ENCODE measurements around the gene ALPG. TPM values are rescaled to one million over a fixed set of nuclear protein-coding genes. Genes with fewer than 3 reads are reported as not detected.

Gene ALPG
- total RNA-seq, 1 experiment from 2014 or later, result 2.5 TPM

DNA sequence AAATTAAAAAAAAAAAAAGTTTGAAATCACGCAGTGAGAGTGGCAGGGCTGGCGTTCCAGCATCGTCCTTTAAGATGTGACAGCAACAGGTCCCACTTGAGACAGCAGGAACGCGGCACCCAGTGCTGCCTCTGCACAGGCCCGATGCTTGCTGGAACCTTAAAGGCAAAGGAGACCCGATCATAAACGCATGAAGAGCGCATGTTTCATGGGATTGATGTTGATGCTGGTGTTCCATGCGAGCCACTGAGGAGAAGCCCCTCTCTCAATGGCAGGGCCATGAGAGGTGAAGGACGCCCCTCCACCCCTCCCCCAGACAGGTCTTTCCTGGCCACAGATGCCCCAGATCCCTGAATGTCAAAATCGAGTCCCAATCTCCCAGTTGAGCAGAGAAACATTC, 31.4 kb downstream of the ALPG start:
- no peaks in the 10 kb centered on the region for H3K36me3 Mint-ChIP-seq (ENCODE audit: insufficient read depth, unreplicated experiment)
- H3K4me1 Mint-ChIP-seq (ENCODE audit: low read depth, unreplicated experiment), result no peaks in the 10 kb centered on the region
- no peak overlapping the region for H3K4me3 ChIP-seq (ENCODE audit: low read depth, low read length)
- no peak overlapping the region for H3K27ac Mint-ChIP-seq (ENCODE audit: unreplicated experiment)
- TF ChIP-seq CTCF (IDR thresholded peaks at IDR 0.05; ENCODE audit: insufficient read depth in 1 of 2, low read depth in 1 of 2, low read length in 1 of 2, severe bottlenecking in 1 of 2, unreplicated experiment in 1 of 2), result no peak
- H3K27me3 ChIP-seq (replicated peaks; ENCODE audit: control insufficient read depth, insufficient read depth, low read length), result no peaks in the 10 kb centered on the region
- H3K36me3 ChIP-seq (ENCODE audit: control insufficient read depth, insufficient read depth, low read length), result no peaks in the 10 kb centered on the region
- no peaks in the 10 kb centered on the region for H3K9me3 ChIP-seq
- CTCF ChIA-PET, result no interaction called here
- no TSS peak for BruUV-seq (replicated peaks)
- no peaks in the 10 kb centered on the region for H3K27me3 Mint-ChIP-seq (ENCODE audit: insufficient read depth, unreplicated experiment)
- DNase-seq, result no peak
- no peaks in the 10 kb centered on the region for H3K9me3 Mint-ChIP-seq (ENCODE audit: unreplicated experiment)
- no peak overlapping the region for H3K4me3 Mint-ChIP-seq (ENCODE audit: unreplicated experiment)
- H3K4me1 ChIP-seq, result no peaks in the 10 kb centered on the region
- POLR2A ChIA-PET, result interaction anchor here (0.7 kb wide), 1 partner anchor 846 kb away, joined by 3 read pairs; no protein-coding TSS in a partner anchor
- intact Hi-C loops (cut with micrococcal nuclease; ENCODE audit: unreplicated experiment), result loop anchor here (5.0 kb wide), 2 partner anchors 96 to 511 kb away; partner anchors contain the start of gene NPPC

DNA sequence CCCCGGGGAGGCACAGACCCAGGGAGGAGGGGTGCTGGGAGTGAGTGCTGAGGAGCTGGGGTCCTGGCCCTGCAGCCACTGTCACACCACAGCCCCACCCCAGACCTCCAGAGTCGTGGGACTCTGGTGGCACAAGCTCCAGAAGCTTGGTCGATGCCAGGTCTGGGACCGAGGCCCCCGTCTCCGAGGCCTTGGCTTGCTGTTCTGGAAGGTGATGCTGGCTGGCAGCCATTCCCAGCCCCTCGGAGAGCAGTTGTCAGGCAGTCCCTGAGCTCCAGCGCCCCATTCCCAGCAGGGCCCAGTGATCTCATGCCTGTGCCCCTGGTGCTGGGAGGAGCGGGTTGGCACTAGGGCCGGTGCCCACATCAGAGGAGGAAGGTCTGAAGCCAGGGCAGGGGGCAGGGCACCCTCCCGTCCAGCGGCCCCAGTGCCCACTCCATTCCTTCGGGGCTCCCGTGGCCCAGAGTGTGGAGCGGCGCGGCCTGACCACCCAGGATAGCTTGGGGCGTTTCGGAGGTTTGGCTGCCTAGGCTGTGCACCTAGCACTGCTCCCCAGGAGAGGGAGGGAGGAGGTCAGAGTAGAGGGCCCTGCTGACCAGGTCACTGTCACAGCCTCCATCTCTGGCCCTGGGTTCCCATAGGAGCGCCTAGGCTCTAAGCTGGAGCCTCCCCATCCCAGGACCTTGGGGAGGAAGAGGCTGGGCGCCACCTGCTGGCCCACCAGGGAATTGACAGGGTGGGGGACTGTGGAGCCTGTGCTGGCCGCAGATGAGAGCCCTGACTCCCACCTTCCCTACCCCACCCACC, 32.5 kb downstream of the ALPG start:
- TF ChIP-seq CTCF (IDR thresholded peaks at IDR 0.05; ENCODE audit: insufficient read depth in 1 of 2, low read depth in 1 of 2, low read length in 1 of 2, severe bottlenecking in 1 of 2, unreplicated experiment in 1 of 2), result peak; percentile 1 to 26
- CTCF ChIA-PET, result interaction anchor here (1.3 to 1.5 kb wide), 4 partner anchors 53 to 104 kb away, joined by 4 to 8 read pairs (median 6); no protein-coding TSS in a partner anchor
- intact Hi-C loops (cut with micrococcal nuclease; ENCODE audit: unreplicated experiment), result loop anchor here (5.0 kb wide), 2 partner anchors 97 to 512 kb away; partner anchors contain the start of gene NPPC
- Histone ChIP-seq H3K4me3 (ENCODE audit: low read depth, low read length) (no peak overlapping the region), H3K9me3 (no peaks in the 10 kb centered on the region), H3K36me3 (ENCODE audit: control insufficient read depth, insufficient read depth, low read length) (no peaks in the 10 kb centered on the region), H3K4me1 (0 out of 2 replicates have a peak, but pooled peaks cover 3% of the 10 kb centered on the region), H3K27me3 (replicated peaks; ENCODE audit: control insufficient read depth, insufficient read depth, low read length) (no peaks in the 10 kb centered on the region)
- H3K4me3 Mint-ChIP-seq (ENCODE audit: unreplicated experiment), result no peak overlapping the region
- H3K4me1 Mint-ChIP-seq (ENCODE audit: low read depth, unreplicated experiment), result no peaks in the 10 kb centered on the region
- POLR2A ChIA-PET, result no interaction called here
- DNase-seq, result peak; percentile 48 to 63
- H3K27ac Mint-ChIP-seq (ENCODE audit: unreplicated experiment), result no peak overlapping the region
- H3K36me3 Mint-ChIP-seq (ENCODE audit: insufficient read depth, unreplicated experiment), result no peaks in the 10 kb centered on the region
- H3K27me3 Mint-ChIP-seq (ENCODE audit: insufficient read depth, unreplicated experiment), result no peaks in the 10 kb centered on the region
- no peaks in the 10 kb centered on the region for H3K9me3 Mint-ChIP-seq (ENCODE audit: unreplicated experiment)
- no TSS peak for BruUV-seq (replicated peaks)

GRCh38 chr2:232439758-232440135, 33.1 kb downstream of the ALPG start:
- H3K4me1 Mint-ChIP-seq (ENCODE audit: low read depth, unreplicated experiment), result no peaks in the 10 kb centered on the region
- intact Hi-C loops (cut with micrococcal nuclease; ENCODE audit: unreplicated experiment), result loop anchor here (1.0 to 5.0 kb wide), 6 partner anchors 54 to 587 kb away; partner anchors contain the start of genes NPPC and PRSS56
- Histone ChIP-seq H3K4me1 (0 out of 2 replicates have a peak, but pooled peaks cover 4% of the 10 kb centered on the region), H3K9me3 (no peaks in the 10 kb centered on the region), H3K36me3 (ENCODE audit: control insufficient read depth, insufficient read depth, low read length) (no peaks in the 10 kb centered on the region), H3K4me3 (ENCODE audit: low read depth, low read length) (no peak overlapping the region), H3K27me3 (replicated peaks; ENCODE audit: control insufficient read depth, insufficient read depth, low read length) (no peaks in the 10 kb centered on the region)
- no peaks in the 10 kb centered on the region for H3K36me3 Mint-ChIP-seq (ENCODE audit: insufficient read depth, unreplicated experiment)
- no peaks in the 10 kb centered on the region for H3K9me3 Mint-ChIP-seq (ENCODE audit: unreplicated experiment)
- POLR2A ChIA-PET, result no interaction called here
- no TSS peak for BruUV-seq (replicated peaks)
- no peak overlapping the region for H3K27ac Mint-ChIP-seq (ENCODE audit: unreplicated experiment)
- no peak overlapping the region for H3K4me3 Mint-ChIP-seq (ENCODE audit: unreplicated experiment)
- CTCF ChIA-PET, result interaction anchor here (1.3 to 1.5 kb wide), 4 partner anchors 54 to 105 kb away, joined by 4 to 8 read pairs (median 6); no protein-coding TSS in a partner anchor
- TF ChIP-seq CTCF (IDR thresholded peaks at IDR 0.05; ENCODE audit: insufficient read depth in 1 of 2, low read depth in 1 of 2, low read length in 1 of 2, severe bottlenecking in 1 of 2, unreplicated experiment in 1 of 2), result peak in 1 of 2 experiments; percentile 5
- H3K27me3 Mint-ChIP-seq (ENCODE audit: insufficient read depth, unreplicated experiment), result no peaks in the 10 kb centered on the region
- peak in 1 of 2 experiments; percentile 22 for DNase-seq

Data from Caco-2 (cell line).